ENCODE data around the gene PHACTR4. TPM values are rescaled to one million over a fixed set of nuclear protein-coding genes. Genes with fewer than 3 reads are reported as not detected.

PHACTR4 gene
- total and polyA plus RNA-seq, 10 of the 15 experiments (the other 5 are each of a cell fraction or from before 2014, with no cell fraction given): 8.9 to 34.2 (median 12.5) TPM

GRCh38 chr1:28510970-28511440 is 141.5 kb downstream of the PHACTR4 start (continued):
- TF ChIP-seq RUNX3 (IDR thresholded peaks at IDR 0.05; ENCODE audit: low read length) (0 out of 2 replicates have a peak, but pooled peaks have one; percentile 6), RB1 (IDR thresholded peaks at IDR 0.05; ENCODE audit: borderline replicate concordance) (no peak), CBX5 (IDR thresholded peaks at IDR 0.05; ENCODE audit: low read depth) (0 out of 2 replicates have a peak, but pooled peaks have one; percentile 3), SMC3 (IDR thresholded peaks at IDR 0.05; ENCODE audit: borderline replicate concordance, low read length) (no peak), PAX8 (IDR thresholded peaks at IDR 0.05) (no peak), MYB (IDR thresholded peaks at IDR 0.05; ENCODE audit: borderline replicate concordance, low read depth, low read length) (no peak), RFX5 (IDR thresholded peaks at IDR 0.05; ENCODE audit: low read depth, low read length) (no peak), POLR2AphosphoS2 (IDR thresholded peaks at IDR 0.05; ENCODE audit: low read depth, low read length) (no peak), IKZF1 (conservative IDR thresholded peaks at IDR 0.05) (no peak), POLR2A (IDR thresholded peaks at IDR 0.05; ENCODE audit: low read depth, low read length) (peak; percentile 42; the same call in 1 of the 2 replicates), BRCA1 (IDR thresholded peaks at IDR 0.05; ENCODE audit: low read depth, low read length) (no peak), TCF3 (IDR thresholded peaks at IDR 0.05; ENCODE audit: borderline replicate concordance, insufficient read depth, low read depth, low read length) (0 out of 2 replicates have a peak, but pooled peaks have one; percentile 7)

- Histone ChIP-seq H3K79me2 (ENCODE audit: control insufficient read depth, insufficient read depth, low read length) (peaks cover 39% of the 10 kb centered on the region), H2AFZ (ENCODE audit: control insufficient read depth, low read depth, low read length) (no peak overlapping the region), H3K27ac (ENCODE audit: control insufficient read depth, insufficient read depth) (peak overlapping the region; percentile 15; the same call in 1 of the 2 replicates), H3K9ac (ENCODE audit: control insufficient read depth, insufficient read depth, low read length) (no peak overlapping the region), H3K27me3 (replicated peaks in 1 of 2; ENCODE audit: control insufficient read depth in 2 of 2, insufficient read depth in 2 of 2, low read length in 1 of 2) (no peaks in the 10 kb centered on the region), H3K9me3 (replicated peaks; ENCODE audit: control insufficient read depth, insufficient read depth, low read length) (no peaks in the 10 kb centered on the region; the same call in 2 of the 3 replicates), H3K4me1 (ENCODE audit: control insufficient read depth, insufficient read depth, low read length) (peaks cover 10% of the 10 kb centered on the region), H4K20me1 (ENCODE audit: control insufficient read depth, insufficient read depth) (peaks cover 5% of the 10 kb centered on the region), H3K36me3 (ENCODE audit: control insufficient read depth in 2 of 2, insufficient read depth in 2 of 2, low read length in 1 of 2) (peaks cover 19 to 32% of the 10 kb centered on the region in 2 experiments), H3K4me2 (ENCODE audit: control insufficient read depth, insufficient read depth) (peak overlapping the region; percentile 28; the same call in 1 of the 2 replicates), H3K4me3 (no peak overlapping the region)
- FAIRE-seq (no peak), ATAC-seq (no peak), DNase-seq (ENCODE audit: low read depth, low spot score) (no peak)
- RAD21 ChIA-PET (ENCODE audit: unreplicated experiment): interaction anchor here (0.7 to 2.8 kb wide), 3 partner anchors 68 to 153 kb away, joined by 4 to 8 read pairs (median 5); no protein-coding TSS in a partner anchor
- SMC1A ChIA-PET (ENCODE audit: uncharacterized antibody, unreplicated experiment): interaction anchor here (1.0 to 3.3 kb wide), 3 partner anchors 82 to 94 kb away, joined by 3 to 15 read pairs (median 3); no protein-coding TSS in a partner anchor
- CTCF ChIA-PET: interaction anchor here (1.5 to 8.9 kb wide), 4 partner anchors 8 to 153 kb away, joined by 5 to 58 read pairs (median 13); no protein-coding TSS in a partner anchor
- intact Hi-C loops (cut with micrococcal nuclease; ENCODE audit: unreplicated experiment): loop anchor here (5.0 kb wide), 1 partner anchor 225 kb away; the partner anchor contains the start of gene YTHDF2
- TF ChIP-seq SMAD5 (IDR thresholded peaks at IDR 0.05; ENCODE audit: low read depth) (peak; percentile 46; the same call in 1 of the 2 replicates), MTA2 (IDR thresholded peaks at IDR 0.05; ENCODE audit: low read depth) (no peak), PML (IDR thresholded peaks at IDR 0.05; ENCODE audit: low read length) (0 out of 2 replicates have a peak, but pooled peaks have one; percentile 14), POLR2A (IDR thresholded peaks at IDR 0.05; ENCODE audit: low read depth, low read length) (peak; percentile 60; the same call in 1 of the 2 replicates), USF2 (IDR thresholded peaks at IDR 0.05; ENCODE audit: borderline replicate concordance, low read depth, low read length) (no peak)
- POLR2A ChIA-PET: interaction anchor here (0.6 to 8.7 kb wide), 3 partner anchors 45 to 98 kb away, joined by 3 to 81 read pairs (median 4); no protein-coding TSS in a partner anchor
- in situ Hi-C loops (cut with MboI): no loop called here
- WGBS (ENCODE audit: insufficient coverage, insufficient replicate concordance, low lambda C conversion rate, missing lambda C conversion rate): 86% methylated on average over 7 of the region's 7 CpGs
- BruUV-seq (replicated peaks): no TSS peak
These were observed 142.6 kb downstream of the PHACTR4 start for GRCh38 chr1:28512058-28512611.
